CD4-positive, CD25-positive, alpha-beta regulatory T cell (primary cell): ENCODE data around the gene ZC3H12A. TPM values are rescaled to one million over a fixed set of nuclear protein-coding genes. Genes with fewer than 3 reads are reported as not detected.

Source experiments
- ATAC-seq, 2 donors: fragments of 150-1000 bp; cut with Tn5 transposase; one replicate each; pipeline ENCODE4 v1.10.0; 2021; ENCODE audit warnings: low read depth in 2 of 2, moderate number of reproducible peaks in 2 of 2, moderate library complexity in 1 of 2
- DNase-seq, 3 donors: peaks; one replicate each; pipeline versions ENCODE4 v3.0.0 to v3.0.0-alpha.2; 2012 to 2022; ENCODE audit warnings: mixed read lengths in 1 of 3
- H3K27ac ChIP-seq: one replicate; pipeline ENCODE4 v1.7.0; 2013; ENCODE audit warnings: mild to moderate bottlenecking, low read length; ENCODE audit not compliant: insufficient read depth, poor library complexity, severe bottlenecking
- H3K27me3 ChIP-seq: one replicate; pipeline ENCODE4 v1.7.0; 2013; ENCODE audit warnings: low read length; ENCODE audit not compliant: control insufficient read depth, insufficient read depth
- H3K36me3 ChIP-seq: one replicate; pipeline ENCODE4 v1.7.0; 2013; ENCODE audit warnings: mild to moderate bottlenecking, low read length, moderate library complexity; ENCODE audit not compliant: control insufficient read depth, insufficient read depth
- H3K4me1 ChIP-seq: 2 replicates; pipeline ENCODE4 v1.7.0; 2013; ENCODE audit warnings: mild to moderate bottlenecking, low read length; ENCODE audit not compliant: insufficient read depth, control insufficient read depth, poor library complexity, severe bottlenecking
- H3K4me3 ChIP-seq: one replicate; pipeline ENCODE4 v1.7.0; 2013; ENCODE audit warnings: low read depth, mild to moderate bottlenecking, low read length, moderate library complexity
- H3K9me3 ChIP-seq, 2 experiments: 1 replicate in 1 of 2; 2 replicates in 1 of 2; pipeline ENCODE4 v1.7.0; 2013; ENCODE audit warnings: low read length in 2 of 2, mild to moderate bottlenecking in 1 of 2, moderate library complexity in 1 of 2; ENCODE audit not compliant: control insufficient read depth in 2 of 2
- H3K27ac Mint-ChIP-seq, 3 donors: one replicate each; pipeline ENCODE4 v1.8.0; 2020 to 2022; ENCODE audit warnings: mild to moderate bottlenecking in 3 of 3, mixed read lengths in 3 of 3, moderate library complexity in 2 of 3
- H3K27me3 Mint-ChIP-seq: one replicate; pipeline ENCODE4 v1.8.0; 2022; ENCODE audit warnings: mild to moderate bottlenecking, mixed read lengths
- H3K36me3 Mint-ChIP-seq: one replicate; pipeline ENCODE4 v1.8.0; 2020; ENCODE audit warnings: mixed read lengths
- H3K4me1 Mint-ChIP-seq, 4 donors: one replicate each; pipeline ENCODE4 v1.8.0; 2020 to 2022; ENCODE audit warnings: mixed read lengths in 4 of 4, mild to moderate bottlenecking in 1 of 4
- H3K4me3 Mint-ChIP-seq, 4 donors: one replicate each; pipeline ENCODE4 v1.8.0; 2020 to 2022; ENCODE audit warnings: mild to moderate bottlenecking in 4 of 4, mixed read lengths in 4 of 4, moderate library complexity in 3 of 4
- H3K9me3 Mint-ChIP-seq, 7 donors: one replicate each; pipeline ENCODE4 v1.8.0; 2020 to 2022; ENCODE audit warnings: mixed read lengths in 7 of 7, mild to moderate bottlenecking in 3 of 7, moderate library complexity in 2 of 7
- polyA plus RNA-seq, 4 donors: library from polyadenylated mRNA; unstranded; fragments of 300-500 nt; fragmentation: Illumina TruSeq; gene quantifications; one replicate each; pipeline ENCODE4 v1.2.3, GENCODE V29; 2021
- total RNA-seq: library from RNA; stranded (reverse); gene quantifications from one replicate; pipeline ENCODE4 v1.2.3, GENCODE V29; 2022

Gene ZC3H12A
- total and polyA plus RNA-seq, 5 donors from 2014 or later: 9.9 to 205 (median 13.3) TPM

DNA sequence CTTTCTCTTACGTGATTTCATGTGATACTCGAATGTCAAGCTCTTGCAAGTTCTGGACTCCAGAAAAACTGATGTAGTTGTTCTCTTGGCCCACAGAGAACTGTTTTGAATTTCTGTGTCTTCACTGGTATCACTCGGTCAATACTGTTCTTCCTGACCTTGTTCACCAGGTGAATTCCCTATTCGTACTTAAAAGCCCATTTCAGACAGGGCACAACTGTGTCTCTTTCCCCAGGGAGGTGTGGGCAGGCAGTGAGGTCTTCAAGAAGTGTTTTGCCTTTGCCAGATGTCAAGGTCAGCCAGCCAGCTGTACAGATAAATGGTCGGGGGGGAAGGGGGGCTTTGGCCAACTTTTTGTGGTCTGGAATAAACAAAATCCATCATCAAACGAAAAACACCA is 27.5 kb upstream of the ZC3H12A start:
- Histone ChIP-seq H3K9me3 (no peaks in the 10 kb centered on the region), H3K4me1 (peaks cover 4% of the 10 kb centered on the region), H3K27me3 (no peaks in the 10 kb centered on the region), H3K36me3 (no peaks in the 10 kb centered on the region), H3K27ac (no peak overlapping the region), H3K4me3 (no peak overlapping the region)
- ATAC-seq (no peak), DNase-seq (no peak)
- H3K27me3 Mint-ChIP-seq: peaks cover 34% of the 10 kb centered on the region
- H3K4me3 Mint-ChIP-seq: no peak overlapping the region
- peaks cover 0 to 2% (median 0%) of the 10 kb centered on the region in 7 donors for H3K9me3 Mint-ChIP-seq
- H3K4me1 Mint-ChIP-seq: peaks cover 0 to 9% (median 8%) of the 10 kb centered on the region in 4 donors
- no peak overlapping the region for H3K27ac Mint-ChIP-seq
- H3K36me3 Mint-ChIP-seq: peaks cover 4% of the 10 kb centered on the region

DNA sequence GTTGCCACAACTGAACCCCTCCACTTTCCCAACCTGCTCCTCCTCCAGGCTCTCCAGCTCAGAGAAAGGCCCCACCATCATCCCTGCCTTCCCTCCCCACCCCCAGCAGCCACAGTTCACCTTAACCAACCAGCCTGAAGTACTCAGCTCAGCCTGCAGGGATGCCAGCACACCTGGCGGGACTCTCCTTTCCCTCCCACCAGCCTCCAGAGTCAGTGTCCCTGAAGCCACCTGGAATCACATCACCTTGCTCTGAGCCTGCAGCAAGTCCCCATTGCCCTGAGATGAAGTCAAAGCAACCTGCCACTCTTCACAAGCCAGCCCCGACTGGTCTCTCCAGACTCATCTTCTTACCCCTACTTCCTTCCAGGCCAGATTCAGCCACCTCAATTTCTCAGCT is 26.2 kb upstream of the ZC3H12A start:
- H3K4me3 ChIP-seq: no peak overlapping the region
- H3K4me1 ChIP-seq: peaks cover 4% of the 10 kb centered on the region
- DNase-seq (no peak), ATAC-seq (no peak)
- H3K36me3 Mint-ChIP-seq: peaks cover 4% of the 10 kb centered on the region
- H3K27me3 ChIP-seq: no peaks in the 10 kb centered on the region
- no peaks in the 10 kb centered on the region for H3K9me3 ChIP-seq
- peaks cover 0 to 9% (median 8%) of the 10 kb centered on the region in 4 donors for H3K4me1 Mint-ChIP-seq
- no peak overlapping the region for H3K27ac Mint-ChIP-seq
- peaks cover 0 to 2% (median 0%) of the 10 kb centered on the region in 7 donors for H3K9me3 Mint-ChIP-seq
- no peak overlapping the region for H3K27ac ChIP-seq
- no peaks in the 10 kb centered on the region for H3K36me3 ChIP-seq
- no peak overlapping the region for H3K4me3 Mint-ChIP-seq
- peaks cover 24% of the 10 kb centered on the region for H3K27me3 Mint-ChIP-seq

GRCh38 chr1:37448691-37449417 is 25.5 kb upstream of the ZC3H12A start:
- Mint-ChIP-seq H3K9me3 (no peaks in the 10 kb centered on the region), H3K27me3 (peaks cover 21% of the 10 kb centered on the region), H3K36me3 (peaks cover 4% of the 10 kb centered on the region), H3K4me1 (peaks cover 0 to 11% (median 8%) of the 10 kb centered on the region in 4 donors), H3K27ac (peak overlapping the region in 1 of 3 donors; percentile 76), H3K4me3 (no peak overlapping the region)
- DNase-seq (no peak), ATAC-seq (no peak)
- Histone ChIP-seq H3K4me3 (no peak overlapping the region), H3K9me3 (no peaks in the 10 kb centered on the region), H3K27ac (no peak overlapping the region), H3K27me3 (no peaks in the 10 kb centered on the region), H3K36me3 (no peaks in the 10 kb centered on the region), H3K4me1 (peaks cover 4% of the 10 kb centered on the region)

DNA sequence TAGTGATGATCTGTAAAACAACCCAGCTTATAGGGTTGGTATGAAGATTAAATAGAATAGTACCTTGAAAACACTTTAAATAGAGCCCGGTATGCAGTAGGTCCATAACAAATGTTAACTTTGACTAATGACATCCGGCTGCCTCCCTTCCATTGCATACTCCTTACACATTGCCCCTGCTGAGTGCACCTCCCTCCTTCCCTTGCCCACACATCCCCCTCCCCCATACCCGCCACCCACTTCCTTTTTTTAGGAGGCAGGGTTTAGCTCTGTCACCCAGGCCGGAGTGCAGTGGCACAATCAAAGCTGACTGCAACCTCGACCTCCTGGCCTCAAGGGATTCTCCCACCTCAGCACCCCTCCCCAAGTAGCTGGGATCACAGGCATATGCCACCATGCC is 24.4 kb upstream of the ZC3H12A start:
- DNase-seq (peak in 1 of 3 donors; percentile 70), ATAC-seq (peak; percentile 33 to 43)
- Histone ChIP-seq H3K27me3 (no peaks in the 10 kb centered on the region), H3K9me3 (no peaks in the 10 kb centered on the region), H3K27ac (no peak overlapping the region), H3K36me3 (no peaks in the 10 kb centered on the region), H3K4me3 (no peak overlapping the region), H3K4me1 (peaks cover 8% of the 10 kb centered on the region)
- Mint-ChIP-seq H3K4me1 (peaks cover 0 to 15% (median 13%) of the 10 kb centered on the region in 4 donors), H3K36me3 (peaks cover 5% of the 10 kb centered on the region), H3K9me3 (no peaks in the 10 kb centered on the region), H3K27me3 (peaks cover 16% of the 10 kb centered on the region), H3K4me3 (no peak overlapping the region), H3K27ac (peak overlapping the region in 2 of 3 donors; percentile 56 to 78)

- no peak overlapping the region for H3K27ac ChIP-seq
- peaks cover 7% of the 10 kb centered on the region for H3K36me3 Mint-ChIP-seq
- peaks cover 8% of the 10 kb centered on the region for H3K4me1 ChIP-seq
- no peak overlapping the region for H3K4me3 Mint-ChIP-seq
- H3K4me1 Mint-ChIP-seq: peaks cover 0 to 17% (median 14%) of the 10 kb centered on the region in 4 donors
- H3K9me3 Mint-ChIP-seq: no peaks in the 10 kb centered on the region
- no peaks in the 10 kb centered on the region for H3K27me3 ChIP-seq
- H3K9me3 ChIP-seq: no peaks in the 10 kb centered on the region
- H3K36me3 ChIP-seq: no peaks in the 10 kb centered on the region
- DNase-seq (no peak), ATAC-seq (no peak)
- H3K4me3 ChIP-seq: no peak overlapping the region
- H3K27ac Mint-ChIP-seq: peak overlapping the region in 1 of 3 donors; percentile 63
- peaks cover 5% of the 10 kb centered on the region for H3K27me3 Mint-ChIP-seq
Measured at GRCh38 chr1:37452416-37452815, 22.0 kb upstream of the ZC3H12A start.

DNA sequence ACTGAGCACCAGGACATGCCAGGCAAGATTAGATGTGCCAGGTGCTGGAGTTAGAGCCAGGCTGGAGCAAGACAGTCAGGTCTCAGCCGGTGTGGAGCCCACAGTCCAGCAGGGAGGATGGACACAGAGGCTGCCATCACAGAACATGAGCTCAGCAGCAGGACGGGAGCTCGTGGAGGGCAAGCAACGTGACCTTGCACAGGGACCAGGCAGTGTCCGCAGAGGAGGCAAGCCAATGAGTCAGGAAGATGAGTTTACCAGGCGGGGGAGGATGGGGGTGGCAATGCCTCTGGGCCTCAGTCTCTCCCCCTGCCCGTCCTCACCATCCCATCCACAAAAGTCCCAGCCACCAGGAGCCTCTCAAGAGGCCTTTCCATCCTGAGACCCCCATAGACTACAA is 20.7 kb upstream of the ZC3H12A start:
- H3K9me3 ChIP-seq: no peaks in the 10 kb centered on the region
- H3K27me3 Mint-ChIP-seq: no peaks in the 10 kb centered on the region
- peaks cover 7% of the 10 kb centered on the region for H3K36me3 Mint-ChIP-seq
- H3K27ac ChIP-seq: no peak overlapping the region
- H3K4me3 ChIP-seq: no peak overlapping the region
- peaks cover 8% of the 10 kb centered on the region for H3K4me1 ChIP-seq
- H3K4me1 Mint-ChIP-seq: peaks cover 0 to 17% (median 14%) of the 10 kb centered on the region in 4 donors
- no peak for DNase-seq
- no peak for ATAC-seq
- no peaks in the 10 kb centered on the region for H3K9me3 Mint-ChIP-seq
- H3K27ac Mint-ChIP-seq: no peak overlapping the region
- H3K36me3 ChIP-seq: no peaks in the 10 kb centered on the region
- H3K4me3 Mint-ChIP-seq: no peak overlapping the region
- H3K27me3 ChIP-seq: no peaks in the 10 kb centered on the region

DNA sequence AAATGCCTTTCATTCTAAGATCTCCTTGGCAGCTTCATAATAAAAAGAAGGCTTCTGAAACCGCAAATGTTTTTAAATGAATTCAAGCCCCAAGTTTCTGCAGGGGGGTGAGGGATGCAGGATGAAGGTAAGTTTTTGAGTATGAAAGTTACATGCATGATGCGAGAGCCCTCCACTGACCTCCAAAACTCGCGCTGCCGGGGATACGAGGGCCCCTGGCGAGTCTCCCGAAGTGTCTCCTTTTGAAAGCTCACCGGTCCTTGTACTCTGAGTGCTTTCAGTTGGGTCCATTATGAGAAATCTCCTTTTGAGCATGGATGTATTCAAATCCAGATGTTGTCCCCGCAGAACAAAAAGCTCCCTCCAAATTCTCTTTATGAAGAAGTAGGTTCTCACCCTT is 18.9 kb upstream of the ZC3H12A start:
- no peak overlapping the region for H3K4me3 ChIP-seq
- no peak overlapping the region for H3K27ac ChIP-seq
- no peaks in the 10 kb centered on the region for H3K27me3 ChIP-seq
- H3K4me3 Mint-ChIP-seq: no peak overlapping the region
- H3K9me3 Mint-ChIP-seq: no peaks in the 10 kb centered on the region
- ATAC-seq: no peak
- no peak for DNase-seq
- no peaks in the 10 kb centered on the region for H3K27me3 Mint-ChIP-seq
- no peaks in the 10 kb centered on the region for H3K36me3 ChIP-seq
- peaks cover 0 to 8% (median 7%) of the 10 kb centered on the region in 4 donors for H3K4me1 Mint-ChIP-seq
- H3K27ac Mint-ChIP-seq: no peak overlapping the region
- H3K4me1 ChIP-seq: peaks cover 4% of the 10 kb centered on the region
- no peaks in the 10 kb centered on the region for H3K9me3 ChIP-seq
- H3K36me3 Mint-ChIP-seq: peaks cover 7% of the 10 kb centered on the region

DNA sequence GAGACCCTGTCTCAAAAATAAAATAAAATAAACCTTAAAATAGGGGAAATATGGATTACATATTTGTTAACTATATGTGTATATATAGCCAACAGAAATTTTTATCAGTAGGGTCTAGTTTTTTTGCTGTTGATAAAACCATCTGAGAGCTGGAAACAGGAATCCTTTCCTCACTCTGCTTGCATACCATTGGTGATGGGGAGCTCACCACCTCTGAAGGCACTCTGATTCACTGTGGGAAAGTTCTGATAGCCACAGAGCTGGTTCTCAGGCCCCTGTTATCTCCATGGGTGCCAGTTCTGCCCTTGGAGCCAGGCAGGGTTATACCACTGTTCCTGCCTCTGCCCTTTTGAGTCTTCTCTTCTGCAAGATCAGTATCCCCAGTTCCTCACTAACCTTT is 17.8 kb upstream of the ZC3H12A start:
- Mint-ChIP-seq H3K9me3 (no peaks in the 10 kb centered on the region), H3K4me1 (peaks cover 0 to 8% (median 7%) of the 10 kb centered on the region in 4 donors), H3K36me3 (peaks cover 7% of the 10 kb centered on the region), H3K4me3 (no peak overlapping the region), H3K27ac (no peak overlapping the region), H3K27me3 (no peaks in the 10 kb centered on the region)
- no peak for ATAC-seq
- Histone ChIP-seq H3K27me3 (no peaks in the 10 kb centered on the region), H3K9me3 (no peaks in the 10 kb centered on the region), H3K27ac (no peak overlapping the region), H3K36me3 (no peaks in the 10 kb centered on the region), H3K4me3 (no peak overlapping the region), H3K4me1 (peaks cover 4% of the 10 kb centered on the region)
- no peak for DNase-seq
